Neuronal stem cell (in vitro differentiated cells): Measurements from ENCODE around the gene HDAC4.
A peak's percentile ranks its signal among the peaks of the same experiment; 100 is the strongest.

Source experiments
- DNase-seq: peaks from one replicate; pipeline ENCODE4 v3.0.0-alpha.2; 2013; ENCODE audit warnings: low spot score
- H2AFZ ChIP-seq: one replicate; pipeline ENCODE4 v1.6.1; 2013; ENCODE audit warnings: mild to moderate bottlenecking, low read length, inconsistent platforms
- H2AK5ac ChIP-seq: 2 replicates; pipeline ENCODE4 v1.6.1; 2013; ENCODE audit warnings: low read depth, mild to moderate bottlenecking, inconsistent platforms, low read length, moderate library complexity, mixed read lengths
- H2BK120ac ChIP-seq: 2 replicates; pipeline ENCODE4 v1.6.1; 2013; ENCODE audit warnings: low read depth, mild to moderate bottlenecking, inconsistent platforms, low read length, moderate library complexity, mixed read lengths
- H2BK12ac ChIP-seq: one replicate; pipeline ENCODE4 v1.6.1; 2013; ENCODE audit warnings: low read length, inconsistent platforms
- H2BK15ac ChIP-seq: 2 replicates; pipeline ENCODE4 v1.6.1; 2013; ENCODE audit warnings: mild to moderate bottlenecking, low read length, inconsistent platforms, mixed read lengths
- H2BK5ac ChIP-seq: one replicate; pipeline ENCODE4 v1.6.1; 2013; ENCODE audit warnings: inconsistent platforms, mild to moderate bottlenecking, low read length, moderate library complexity
- H3K14ac ChIP-seq: one replicate; pipeline ENCODE4 v1.6.1; 2013; ENCODE audit warnings: low read length, inconsistent platforms
- H3K18ac ChIP-seq: 2 replicates; pipeline ENCODE4 v1.6.1; 2013; ENCODE audit warnings: low read length, inconsistent platforms
- H3K23ac ChIP-seq: 2 replicates; pipeline ENCODE4 v1.6.1; 2013; ENCODE audit warnings: low read depth, mild to moderate bottlenecking, mixed read lengths, low read length, inconsistent platforms; ENCODE audit not compliant: poor library complexity
- H3K27ac ChIP-seq: replicated peaks from 3 replicates; pipeline ENCODE4 v1.5.1; 2013; ENCODE audit warnings: low read length, inconsistent platforms
- H3K27me3 ChIP-seq, 3 experiments: 2 replicates each; pipeline ENCODE4 v1.6.1; 2013; ENCODE audit warnings: low read length in 3 of 3, mild to moderate bottlenecking in 2 of 3, inconsistent platforms in 1 of 3, low read depth in 1 of 3, mixed read lengths in 1 of 3, moderate library complexity in 1 of 3; ENCODE audit not compliant: control insufficient read depth in 3 of 3, insufficient read depth in 3 of 3
- H3K36me3 ChIP-seq, 2 donors: replicated peaks in 1 of 2; 2 replicates each; pipeline ENCODE4 v1.6.1; 2013; ENCODE audit warnings: low read length in 2 of 2; ENCODE audit not compliant: control insufficient read depth in 2 of 2, insufficient read depth in 2 of 2
- H3K4ac ChIP-seq: 2 replicates; pipeline ENCODE4 v1.6.1; 2013; ENCODE audit warnings: inconsistent platforms, mild to moderate bottlenecking, low read length, moderate library complexity
- H3K4me1 ChIP-seq, 2 donors: 1 replicate in 1 of 2; 2 replicates in 1 of 2; pipeline ENCODE4 v1.6.1; 2013; ENCODE audit warnings: low read length in 2 of 2, low read depth in 1 of 2; ENCODE audit not compliant: control insufficient read depth in 2 of 2, insufficient read depth in 1 of 2
- H3K4me2 ChIP-seq: one replicate; pipeline ENCODE4 v1.6.1; 2013; ENCODE audit warnings: mild to moderate bottlenecking, low read length, inconsistent platforms; ENCODE audit not compliant: insufficient read depth, poor library complexity, severe bottlenecking
- H3K4me3 ChIP-seq, 2 donors: 2 replicates each; pipeline ENCODE4 v1.5.1; 2013; ENCODE audit warnings: low read length in 2 of 2, mild to moderate bottlenecking in 2 of 2, inconsistent platforms in 1 of 2, moderate library complexity in 1 of 2
- H3K79me1 ChIP-seq: one replicate; pipeline ENCODE4 v1.6.1; 2013; ENCODE audit warnings: low read depth, mild to moderate bottlenecking, inconsistent platforms, low read length, moderate library complexity
- H3K9ac ChIP-seq: one replicate; pipeline ENCODE4 v1.6.1; 2013; ENCODE audit warnings: mild to moderate bottlenecking, low read depth, low read length, inconsistent platforms; ENCODE audit not compliant: poor library complexity
- H3K9me3 ChIP-seq, 2 donors: replicated peaks in 1 of 2; 2 replicates each; pipeline versions ENCODE3 to v1.6.1; 2013; ENCODE audit warnings: low read length in 2 of 2, mild to moderate bottlenecking in 2 of 2, inconsistent platforms in 1 of 2, low read depth in 1 of 2, mixed read lengths in 1 of 2, moderate library complexity in 1 of 2; ENCODE audit not compliant: control insufficient read depth in 2 of 2, insufficient read depth in 1 of 2
- H4K8ac ChIP-seq: one replicate; pipeline ENCODE4 v1.6.1; 2013; ENCODE audit warnings: low read depth, mild to moderate bottlenecking, inconsistent platforms, low read length, moderate library complexity
- H4K91ac ChIP-seq: one replicate; pipeline ENCODE4 v1.6.1; 2013; ENCODE audit warnings: low read length, low read depth, mild to moderate bottlenecking, inconsistent platforms; ENCODE audit not compliant: poor library complexity
- WGBS, 2 donors: extraction: QIAGEN DNeasy Blood & Tissue Kit; methylation state at CpG; one replicate each; pipeline ENCODE4 v1.1.7; 2013; ENCODE audit warnings: missing lambda C conversion rate in 2 of 2, mixed read lengths in 1 of 2; ENCODE audit not compliant: insufficient read length in 2 of 2, insufficient replicate concordance in 1 of 2; ENCODE audit errors: extremely low coverage in 2 of 2; 5-methylcytosine and 5-hydroxymethylcytosine counted together

Gene HDAC4

DNA sequence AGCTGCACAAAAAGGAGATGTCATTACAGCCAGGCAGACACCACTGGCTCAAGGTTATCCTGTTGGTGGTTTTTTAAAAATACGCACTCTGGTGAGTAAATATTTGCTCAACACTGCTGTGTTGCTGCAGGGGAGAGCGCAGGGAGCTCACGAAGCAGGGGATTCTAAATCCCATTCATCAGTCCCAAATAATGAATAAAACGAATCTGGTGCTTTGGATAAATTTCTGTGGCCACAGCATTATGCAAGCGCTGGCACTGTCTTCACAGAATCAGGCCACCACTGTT lies 256.2 kb downstream of the HDAC4 start:
- H3K23ac ChIP-seq = no peak overlapping the region
- no peak overlapping the region for H2BK12ac ChIP-seq
- peaks cover 19 to 74% of the 10 kb centered on the region in 2 donors for H3K36me3 ChIP-seq
- no CpG with 5 or more reads among the region's 5 CpGs for WGBS, 2 donors
- no peaks in the 10 kb centered on the region for H3K27me3 ChIP-seq
- DNase-seq = no peak
- H2BK5ac ChIP-seq = no peak overlapping the region
- H2AK5ac ChIP-seq = no peak overlapping the region
- no peaks in the 10 kb centered on the region for H3K4me1 ChIP-seq
- no peak overlapping the region for H4K91ac ChIP-seq
- H3K18ac ChIP-seq = no peak overlapping the region
- H3K79me1 ChIP-seq = peaks cover 2% of the 10 kb centered on the region
- no peak overlapping the region for H2BK120ac ChIP-seq
- H3K9ac ChIP-seq = no peak overlapping the region
- H3K4me2 ChIP-seq = no peak overlapping the region
- H3K27ac ChIP-seq = no peak overlapping the region
- H3K9me3 ChIP-seq = no peaks in the 10 kb centered on the region
- no peak overlapping the region for H3K4ac ChIP-seq
- H3K14ac ChIP-seq = no peak overlapping the region
- no peak overlapping the region for H4K8ac ChIP-seq
- no peak overlapping the region for H2BK15ac ChIP-seq
- H3K4me3 ChIP-seq = no peak overlapping the region
- no peak overlapping the region for H2AFZ ChIP-seq

DNA sequence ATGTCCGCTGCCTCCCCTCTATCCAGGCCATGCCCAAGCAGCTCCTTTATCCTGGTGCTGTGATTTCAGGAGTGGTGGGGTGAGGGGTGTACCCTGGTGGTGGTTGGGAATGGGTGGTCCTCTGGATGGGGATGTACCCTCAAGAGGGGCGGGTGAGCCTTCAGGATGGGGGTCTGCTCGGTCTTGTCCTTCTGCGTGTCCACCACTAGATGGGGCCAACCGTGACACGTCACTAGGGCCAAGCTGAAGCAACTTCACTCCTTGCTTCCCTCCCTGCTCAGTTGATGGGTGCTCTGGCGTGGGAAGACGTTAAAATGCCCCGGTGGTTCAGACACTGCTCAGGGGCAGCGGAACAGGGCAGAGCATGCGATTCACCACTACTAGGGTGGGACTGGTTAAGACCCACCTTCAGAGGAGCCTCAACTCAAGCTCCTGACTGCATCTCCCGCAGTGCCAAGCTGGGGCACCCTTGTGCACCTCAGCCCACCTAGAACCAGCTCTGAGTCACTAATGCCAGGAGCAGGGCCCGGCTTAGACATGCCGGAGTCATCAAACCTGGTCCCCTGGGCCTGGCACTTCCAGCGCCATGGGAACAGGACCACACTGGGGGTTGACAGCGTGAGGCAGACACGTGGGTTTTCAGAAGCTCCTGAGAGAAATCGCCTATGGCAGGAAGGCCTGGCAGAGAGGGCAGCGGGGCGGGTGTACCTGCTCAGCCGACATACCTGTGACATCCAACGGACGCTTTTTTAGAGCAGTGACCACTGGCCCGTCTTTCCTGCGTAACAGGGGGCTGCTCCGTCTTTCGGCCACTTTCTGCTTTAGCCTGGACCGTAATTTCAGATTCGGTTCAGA lies 256.7 kb downstream of the HDAC4 start:
- H2AFZ ChIP-seq = no peak overlapping the region
- H2BK15ac ChIP-seq = no peak overlapping the region
- H3K4me3 ChIP-seq = no peak overlapping the region
- no peaks in the 10 kb centered on the region for H3K27me3 ChIP-seq
- H3K79me1 ChIP-seq = no peaks in the 10 kb centered on the region
- H3K4me2 ChIP-seq = no peak overlapping the region
- no peaks in the 10 kb centered on the region for H3K9me3 ChIP-seq
- H3K36me3 ChIP-seq = peaks cover 25 to 75% of the 10 kb centered on the region in 2 donors
- H3K27ac ChIP-seq = no peak overlapping the region
- DNase-seq = peak; percentile 33
- H2BK12ac ChIP-seq = no peak overlapping the region
- no peak overlapping the region for H2BK120ac ChIP-seq
- H2BK5ac ChIP-seq = peak overlapping the region; percentile 17
- WGBS, 2 donors = no CpG with 5 or more reads among the region's 29 CpGs
- H3K14ac ChIP-seq = no peak overlapping the region
- H3K4me1 ChIP-seq = no peaks in the 10 kb centered on the region
- no peak overlapping the region for H3K9ac ChIP-seq
- peak overlapping the region; percentile 62 for H3K18ac ChIP-seq
- no peak overlapping the region for H4K8ac ChIP-seq
- no peak overlapping the region for H3K4ac ChIP-seq
- no peak overlapping the region for H3K23ac ChIP-seq
- peak overlapping the region; percentile 40 for H2AK5ac ChIP-seq
- no peak overlapping the region for H4K91ac ChIP-seq

DNA sequence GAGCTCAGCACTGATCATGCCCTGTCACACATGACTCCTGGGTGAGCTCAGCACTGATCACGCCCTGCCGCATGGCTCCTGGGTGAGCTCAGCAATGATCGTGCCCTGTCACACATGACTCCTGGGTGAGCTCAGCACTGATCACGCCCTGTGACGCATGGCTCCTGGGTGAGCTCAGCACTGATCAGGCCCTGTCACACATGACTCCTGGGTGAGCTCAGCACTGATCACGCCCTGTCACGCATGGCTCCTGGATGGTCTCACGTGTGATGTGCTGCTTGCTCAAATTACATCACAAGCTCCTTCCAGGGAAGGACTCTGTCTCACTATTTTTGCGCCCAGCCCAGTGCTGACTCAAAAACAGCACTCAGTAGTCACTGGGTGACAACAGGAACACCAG lies 258.0 kb downstream of the HDAC4 start:
- Histone ChIP-seq H3K27me3 (no peaks in the 10 kb centered on the region), H3K4me3 (peak overlapping the region in 1 of 2 donors; percentile 23), H3K18ac (no peak overlapping the region), H3K14ac (peak overlapping the region; percentile 44), H3K4ac (no peak overlapping the region), H3K9me3 (no peaks in the 10 kb centered on the region), H3K9ac (no peak overlapping the region), H4K8ac (no peak overlapping the region), H3K23ac (peak overlapping the region; percentile 22), H2BK120ac (no peak overlapping the region), H2BK5ac (no peak overlapping the region), H3K27ac (no peak overlapping the region), H2AFZ (no peak overlapping the region), H4K91ac (no peak overlapping the region), H2BK15ac (no peak overlapping the region), H3K36me3 (peaks cover 26 to 74% of the 10 kb centered on the region in 2 donors), H3K4me1 (no peaks in the 10 kb centered on the region), H2BK12ac (no peak overlapping the region), H2AK5ac (no peak overlapping the region), H3K4me2 (no peak overlapping the region), H3K79me1 (no peaks in the 10 kb centered on the region)
- WGBS, 2 donors = no CpG with 5 or more reads among the region's 9 CpGs
- no peak for DNase-seq

DNA sequence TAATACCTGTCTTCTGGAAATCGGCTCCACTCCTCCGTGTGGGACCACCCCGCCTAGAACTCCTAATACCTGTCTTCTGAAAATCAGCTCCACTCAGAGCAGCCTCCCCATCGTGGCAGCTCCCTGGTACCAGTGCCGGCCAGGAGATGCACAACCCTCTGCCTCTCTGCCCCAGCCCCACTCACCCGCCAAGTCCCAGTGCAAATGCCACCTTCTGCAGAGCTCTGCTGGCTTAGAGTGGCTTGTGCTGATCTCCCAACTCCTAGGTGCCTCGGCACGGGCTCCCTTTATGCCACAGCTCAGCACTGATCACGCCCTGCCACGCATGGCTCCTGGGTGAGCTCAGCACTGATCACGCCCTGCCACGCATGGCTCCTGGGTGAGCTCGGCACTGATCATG lies 258.5 kb downstream of the HDAC4 start:
- Histone ChIP-seq H3K14ac (peak overlapping the region; percentile 44), H2AK5ac (no peak overlapping the region), H3K4me3 (no peak overlapping the region), H3K79me1 (no peaks in the 10 kb centered on the region), H3K9me3 (no peaks in the 10 kb centered on the region), H3K9ac (no peak overlapping the region), H3K18ac (no peak overlapping the region), H4K8ac (no peak overlapping the region), H3K4me1 (no peaks in the 10 kb centered on the region), H2BK5ac (no peak overlapping the region), H3K4me2 (no peak overlapping the region), H4K91ac (no peak overlapping the region), H2BK15ac (no peak overlapping the region), H3K4ac (no peak overlapping the region), H3K23ac (peak overlapping the region; percentile 22), H3K36me3 (peaks cover 26 to 72% of the 10 kb centered on the region in 2 donors), H2BK12ac (no peak overlapping the region), H3K27ac (no peak overlapping the region), H3K27me3 (no peaks in the 10 kb centered on the region), H2AFZ (no peak overlapping the region), H2BK120ac (no peak overlapping the region)
- WGBS, 2 donors = no CpG with 5 or more reads among the region's 13 CpGs
- no peak for DNase-seq
